Measurements from ENCODE around the gene GLIS1. TPM values are rescaled to one million over a fixed set of nuclear protein-coding genes. Genes with fewer than 3 reads are reported as not detected.

The GLIS1 gene
- total and polyA plus RNA-seq, 2 of the 8 experiments (the other 6 are each of a cell fraction or from before 2014, with no cell fraction given), result 0.15 to 0.22 TPM

DNA sequence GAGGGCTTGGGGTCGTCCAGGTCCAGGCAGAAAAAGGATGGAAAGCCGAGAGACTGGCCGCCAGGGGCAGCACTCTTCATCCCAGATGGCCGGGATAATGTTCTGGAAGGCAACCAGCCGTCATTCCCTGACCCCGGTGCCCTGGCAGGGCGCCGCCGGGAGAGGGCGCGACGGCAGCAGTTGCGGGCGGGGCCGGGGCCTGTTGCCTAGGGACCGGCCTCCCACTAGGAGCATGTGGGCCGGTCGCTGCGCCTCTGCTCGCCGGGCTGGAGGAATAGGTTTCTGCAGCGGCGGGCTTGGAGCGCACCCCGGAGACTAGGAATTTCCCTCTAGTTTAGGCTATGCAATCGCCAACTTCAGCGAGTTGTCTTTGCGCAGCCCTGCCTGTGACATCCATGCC, 268.8 kb downstream of the GLIS1 start (continued):
- TF ChIP-seq POU5F1 (IDR thresholded peaks at IDR 0.05; ENCODE audit: low read depth, low read length), result no peak
- TF ChIP-seq, protein P1, sequence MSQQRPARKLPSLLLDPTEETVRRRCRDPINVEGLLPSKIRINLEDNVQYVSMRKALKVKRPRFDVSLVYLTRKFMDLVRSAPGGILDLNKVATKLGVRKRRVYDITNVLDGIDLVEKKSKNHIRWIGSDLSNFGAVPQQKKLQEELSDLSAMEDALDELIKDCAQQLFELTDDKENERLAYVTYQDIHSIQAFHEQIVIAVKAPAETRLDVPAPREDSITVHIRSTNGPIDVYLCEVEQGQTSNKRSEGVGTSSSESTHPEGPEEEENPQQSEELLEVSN (IDR thresholded peaks at IDR 0.05), result peak; percentile 77
- no peak for TF ChIP-seq EZH2 (IDR thresholded peaks at IDR 0.05; ENCODE audit: low read depth, low read length, severe bottlenecking)
- no peak; the same call in 1 of the 2 replicates for TF ChIP-seq GABPA (IDR thresholded peaks at IDR 0.05; ENCODE audit: borderline replicate concordance, insufficient read depth, low read length)
- TF ChIP-seq, protein P2, sequence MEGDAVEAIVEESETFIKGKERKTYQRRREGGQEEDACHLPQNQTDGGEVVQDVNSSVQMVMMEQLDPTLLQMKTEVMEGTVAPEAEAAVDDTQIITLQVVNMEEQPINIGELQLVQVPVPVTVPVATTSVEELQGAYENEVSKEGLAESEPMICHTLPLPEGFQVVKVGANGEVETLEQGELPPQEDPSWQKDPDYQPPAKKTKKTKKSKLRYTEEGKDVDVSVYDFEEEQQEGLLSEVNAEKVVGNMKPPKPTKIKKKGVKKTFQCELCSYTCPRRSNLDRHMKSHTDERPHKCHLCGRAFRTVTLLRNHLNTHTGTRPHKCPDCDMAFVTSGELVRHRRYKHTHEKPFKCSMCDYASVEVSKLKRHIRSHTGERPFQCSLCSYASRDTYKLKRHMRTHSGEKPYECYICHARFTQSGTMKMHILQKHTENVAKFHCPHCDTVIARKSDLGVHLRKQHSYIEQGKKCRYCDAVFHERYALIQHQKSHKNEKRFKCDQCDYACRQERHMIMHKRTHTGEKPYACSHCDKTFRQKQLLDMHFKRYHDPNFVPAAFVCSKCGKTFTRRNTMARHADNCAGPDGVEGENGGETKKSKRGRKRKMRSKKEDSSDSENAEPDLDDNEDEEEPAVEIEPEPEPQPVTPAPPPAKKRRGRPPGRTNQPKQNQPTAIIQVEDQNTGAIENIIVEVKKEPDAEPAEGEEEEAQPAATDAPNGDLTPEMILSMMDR (IDR thresholded peaks at IDR 0.05; ENCODE audit: control extremely low read depth in 1 of 3, insufficient read depth in 1 of 3, low read depth in 1 of 3, low read length in 3 of 3), result peak; percentile 98 to 99 (median 99)
- no peak for TF ChIP-seq CHD1 (IDR thresholded peaks at IDR 0.05; ENCODE audit: low read depth, low read length)
- TF ChIP-seq POLR2A (IDR thresholded peaks at IDR 0.05; ENCODE audit: control extremely low read depth in 1 of 2, low read depth in 2 of 2, low read length in 2 of 2), result no peak
- no peak for TF ChIP-seq HDAC6 (IDR thresholded peaks at IDR 0.05; ENCODE audit: low read depth, low read length)

Measured in H1 (cell line).